CD4-positive, alpha-beta T cell (primary cell): ENCODE data around the gene SYCP3. TPM values are rescaled to one million over a fixed set of nuclear protein-coding genes. Genes with fewer than 3 reads are reported as not detected.

Experiments
- ATAC-seq: fragments of 200-7000 bp; cut with Tn5 transposase; one replicate; pipeline ENCODE4 v1.10.0; 2022; ENCODE audit warnings: mild to moderate bottlenecking; ENCODE audit not compliant: poor library complexity
- CTCF ChIA-PET: fragments of 350-600 bp; sonication (Branson Sonifier 250); formaldehyde crosslinking; loops from one replicate; lab custom pipeline; 2021; ENCODE audit warnings: antibody characterized with exemption, inconsistent platforms; lab: Charles Lee
- POLR2A ChIA-PET: fragments of 350-600 bp; sonication (Branson Sonifier 250); formaldehyde crosslinking; loops from one replicate; lab custom pipeline; 2021; ENCODE audit warnings: antibody characterized with exemption, inconsistent platforms; lab: Charles Lee
- DNase-seq, 14 experiments: peaks; one replicate each; pipeline ENCODE4 v3.0.0-alpha.2; 2013 to 2020; ENCODE audit warnings: mixed read lengths in 2 of 14
- H3K27ac ChIP-seq, 2 donors: one replicate each; pipeline versions ENCODE4 v1.5.1 to v1.7.0; 2013; ENCODE audit warnings: low read length in 2 of 2, low read depth in 1 of 2, mild to moderate bottlenecking in 1 of 2
- H3K27me3 ChIP-seq, 2 experiments: 1 replicate in 1 of 2; 2 replicates in 1 of 2; pipeline versions ENCODE4 v1.6.1 to v1.7.0; 2013; ENCODE audit warnings: low read length in 2 of 2, control low read depth in 1 of 2, mild to moderate bottlenecking in 1 of 2, moderate library complexity in 1 of 2; ENCODE audit not compliant: insufficient read depth in 2 of 2, control insufficient read depth in 1 of 2
- H3K36me3 ChIP-seq: one replicate; pipeline ENCODE4 v1.6.1; 2013; ENCODE audit warnings: low read length, control low read depth; ENCODE audit not compliant: insufficient read depth
- H3K4me1 ChIP-seq: one replicate; pipeline ENCODE4 v1.6.1; 2013; ENCODE audit warnings: low read length, control low read depth; ENCODE audit not compliant: insufficient read depth
- H3K4me3 ChIP-seq: one replicate; pipeline ENCODE4 v1.5.1; 2013; ENCODE audit warnings: mild to moderate bottlenecking, low read length, moderate library complexity
- H3K9me3 ChIP-seq, 2 experiments: 1 replicate in 1 of 2; 2 replicates in 1 of 2; pipeline versions ENCODE4 v1.6.1 to v1.7.0; 2013; ENCODE audit warnings: low read length in 2 of 2, mild to moderate bottlenecking in 2 of 2, control low read depth in 1 of 2, moderate library complexity in 1 of 2; ENCODE audit not compliant: control insufficient read depth in 1 of 2, insufficient read depth in 1 of 2
- H3K27ac Mint-ChIP-seq: one replicate; pipeline ENCODE4 v1.8.0; 2020; ENCODE audit warnings: mixed read lengths
- H3K27me3 Mint-ChIP-seq: one replicate; pipeline ENCODE4 v1.8.0; 2021; ENCODE audit warnings: mixed read lengths
- H3K36me3 Mint-ChIP-seq: one replicate; pipeline ENCODE4 v1.8.0; 2021; ENCODE audit warnings: low read depth, mixed read lengths
- H3K4me1 Mint-ChIP-seq: one replicate; pipeline ENCODE4 v1.8.0; 2021; ENCODE audit warnings: low read depth, mixed read lengths
- H3K4me3 Mint-ChIP-seq: one replicate; pipeline ENCODE4 v1.8.0; 2020; ENCODE audit warnings: mild to moderate bottlenecking, mixed read lengths
- H3K9me3 Mint-ChIP-seq: one replicate; pipeline ENCODE4 v1.8.0; 2020; ENCODE audit warnings: mixed read lengths
- intact Hi-C, 2 experiments: fragments of 100-400 bp; cut with DNase I in 1 of 2; cut with micrococcal nuclease in 1 of 2; formaldehyde crosslinking; loops; one replicate each; pipeline versions ENCODE4 v1.15.1 to v1.9.0; 2023 to 2025; cut with DNase I, micrococcal nuclease
- total RNA-seq, 174 experiments: library from RNA in 2 of 174; stranded (reverse) in 2 of 174; gene quantifications; one replicate each; pipeline ENCODE4 v1.2.3 and lab custom pipeline; 2021 to 2026
- TF ChIP-seq, protein P1 (sequence below): fragments of 200-600 bp; IDR thresholded peaks from one replicate; pipeline ENCODE4 v1.8.0; 2022; ENCODE audit warnings: antibody characterized with exemption, mild to moderate bottlenecking

SYCP3 gene
- total RNA-seq, 2 experiments from 2014 or later, result 0.22 to 0.34 TPM

DNA sequence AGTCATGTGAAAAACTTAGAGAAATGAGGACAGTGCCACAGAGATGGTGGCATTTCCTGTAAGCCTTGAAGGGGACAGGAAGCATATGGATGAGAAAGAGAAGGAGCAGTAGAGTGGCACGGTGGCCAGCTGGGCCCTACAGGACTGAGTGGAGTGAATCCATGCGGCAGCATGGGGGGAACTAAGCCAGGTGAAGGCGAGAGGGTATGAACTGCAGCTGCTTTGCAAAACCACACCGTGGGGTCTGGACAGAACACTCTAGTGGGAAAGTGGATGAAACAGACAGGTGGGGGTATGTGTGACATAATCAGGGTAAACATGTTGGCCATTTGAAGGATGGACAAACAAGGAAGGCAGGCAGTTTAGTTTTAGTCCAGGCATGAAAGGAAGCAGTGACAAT, 10.4 kb upstream of the SYCP3 start:
- POLR2A ChIA-PET, result no interaction called here
- H3K27me3 Mint-ChIP-seq, result no peaks in the 10 kb centered on the region
- Histone ChIP-seq H3K4me3 (no peak overlapping the region), H3K27me3 (no peaks in the 10 kb centered on the region), H3K4me1 (no peaks in the 10 kb centered on the region), H3K36me3 (peaks cover 51% of the 10 kb centered on the region), H3K9me3 (no peaks in the 10 kb centered on the region), H3K27ac (no peak overlapping the region)
- no peak for ATAC-seq
- intact Hi-C loops, result no loop called here
- DNase-seq, result no peak
- H3K9me3 Mint-ChIP-seq, result no peaks in the 10 kb centered on the region
- H3K4me1 Mint-ChIP-seq, result no peaks in the 10 kb centered on the region
- no peak overlapping the region for H3K4me3 Mint-ChIP-seq
- TF ChIP-seq, protein P1, sequence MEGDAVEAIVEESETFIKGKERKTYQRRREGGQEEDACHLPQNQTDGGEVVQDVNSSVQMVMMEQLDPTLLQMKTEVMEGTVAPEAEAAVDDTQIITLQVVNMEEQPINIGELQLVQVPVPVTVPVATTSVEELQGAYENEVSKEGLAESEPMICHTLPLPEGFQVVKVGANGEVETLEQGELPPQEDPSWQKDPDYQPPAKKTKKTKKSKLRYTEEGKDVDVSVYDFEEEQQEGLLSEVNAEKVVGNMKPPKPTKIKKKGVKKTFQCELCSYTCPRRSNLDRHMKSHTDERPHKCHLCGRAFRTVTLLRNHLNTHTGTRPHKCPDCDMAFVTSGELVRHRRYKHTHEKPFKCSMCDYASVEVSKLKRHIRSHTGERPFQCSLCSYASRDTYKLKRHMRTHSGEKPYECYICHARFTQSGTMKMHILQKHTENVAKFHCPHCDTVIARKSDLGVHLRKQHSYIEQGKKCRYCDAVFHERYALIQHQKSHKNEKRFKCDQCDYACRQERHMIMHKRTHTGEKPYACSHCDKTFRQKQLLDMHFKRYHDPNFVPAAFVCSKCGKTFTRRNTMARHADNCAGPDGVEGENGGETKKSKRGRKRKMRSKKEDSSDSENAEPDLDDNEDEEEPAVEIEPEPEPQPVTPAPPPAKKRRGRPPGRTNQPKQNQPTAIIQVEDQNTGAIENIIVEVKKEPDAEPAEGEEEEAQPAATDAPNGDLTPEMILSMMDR, result no peak
- CTCF ChIA-PET, result no interaction called here
- H3K27ac Mint-ChIP-seq, result no peak overlapping the region
- H3K36me3 Mint-ChIP-seq, result peaks cover 84% of the 10 kb centered on the region

DNA sequence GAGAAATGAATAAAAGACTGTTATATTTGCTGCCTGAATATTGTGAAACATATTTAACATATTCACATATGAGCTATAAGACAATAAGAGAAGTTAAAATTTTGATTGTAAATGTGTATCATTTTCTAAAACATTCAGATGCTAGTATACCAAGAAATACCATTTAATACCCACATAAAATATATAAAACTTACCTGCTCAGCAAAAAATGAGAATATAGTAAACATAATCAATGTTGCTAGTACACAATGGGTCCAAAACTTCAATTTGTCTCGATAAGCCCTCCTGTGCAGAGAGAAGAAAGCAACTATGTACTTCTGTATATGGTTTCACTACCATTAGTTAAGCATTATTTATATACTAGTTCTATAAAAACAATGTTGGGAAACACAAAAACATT, 9.6 kb upstream of the SYCP3 start:
- intact Hi-C loops, result no loop called here
- Histone ChIP-seq H3K27ac (no peak overlapping the region), H3K36me3 (peaks cover 55% of the 10 kb centered on the region), H3K4me3 (no peak overlapping the region), H3K4me1 (peaks cover 5% of the 10 kb centered on the region), H3K27me3 (no peaks in the 10 kb centered on the region), H3K9me3 (no peaks in the 10 kb centered on the region)
- Mint-ChIP-seq H3K36me3 (peaks cover 83% of the 10 kb centered on the region), H3K27ac (no peak overlapping the region), H3K4me3 (no peak overlapping the region), H3K9me3 (no peaks in the 10 kb centered on the region), H3K27me3 (no peaks in the 10 kb centered on the region), H3K4me1 (no peaks in the 10 kb centered on the region)
- ChIA-PET CTCF (no interaction called here), POLR2A (no interaction called here)
- ATAC-seq (no peak), DNase-seq (no peak)
- TF ChIP-seq, protein P1, result no peak

- intact Hi-C loops, result no loop called here
- ChIA-PET CTCF (interaction anchor here (1.2 to 1.8 kb wide), 3 partner anchors 9 to 83 kb away, joined by 3 to 4 read pairs (median 4); partner anchors contain the start of gene GNPTAB), POLR2A (no interaction called here)
- DNase-seq (no peak), ATAC-seq (no peak)
- Histone ChIP-seq H3K9me3 (no peaks in the 10 kb centered on the region), H3K27me3 (no peaks in the 10 kb centered on the region), H3K27ac (no peak overlapping the region), H3K4me3 (no peak overlapping the region), H3K36me3 (peaks cover 54% of the 10 kb centered on the region), H3K4me1 (peaks cover 9% of the 10 kb centered on the region)
- Mint-ChIP-seq H3K36me3 (peaks cover 87% of the 10 kb centered on the region), H3K4me3 (no peak overlapping the region), H3K27me3 (no peaks in the 10 kb centered on the region), H3K4me1 (peaks cover 3% of the 10 kb centered on the region), H3K27ac (no peak overlapping the region), H3K9me3 (no peaks in the 10 kb centered on the region)
- TF ChIP-seq, protein P1, result no peak
These were observed 8.4 kb upstream of the SYCP3 start for GRCh38 chr12:101747697-101748096.
